NT2/D1 (cell line): ENCODE results near the gene ACSL4.

Experiments
- SUZ12 ChIP-seq: IDR thresholded peaks from 2 replicates; pipeline ENCODE4 v1.6.1; 2011; ENCODE audit not compliant: insufficient read length, insufficient read depth; ENCODE audit errors: extremely low read depth
- YY1 ChIP-seq: IDR thresholded peaks from 2 replicates; pipeline ENCODE4 v1.6.1; 2011; ENCODE audit not compliant: insufficient read length, insufficient read depth
- ZNF274 ChIP-seq: IDR thresholded peaks from 2 replicates; pipeline ENCODE4 v1.6.1; 2011; ENCODE audit warnings: mild to moderate bottlenecking, low read depth, low read length

DNA sequence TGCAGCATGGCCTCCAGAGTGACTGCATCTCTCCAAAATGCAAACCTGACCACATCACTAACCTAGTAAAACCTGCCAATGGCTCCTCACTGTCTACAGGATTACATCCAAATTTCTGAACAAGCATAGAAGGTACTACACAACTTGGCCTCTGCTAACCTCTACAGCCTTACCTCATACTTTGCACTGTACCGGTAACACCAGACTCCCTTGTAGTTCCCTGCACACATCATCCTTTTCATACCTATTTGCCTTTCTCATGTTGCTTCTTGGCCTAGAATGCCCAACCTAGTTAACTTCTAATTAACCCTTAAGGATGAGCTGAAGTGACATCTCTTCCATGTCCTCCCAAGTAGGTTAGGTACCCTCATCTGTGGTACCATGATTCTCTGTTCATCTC, 74.7 kb downstream of the ACSL4 start:
- TF ChIP-seq ZNF274: no peak
- TF ChIP-seq YY1: no peak
- no peak for TF ChIP-seq SUZ12
